COR-L47 (cell line): ENCODE measurements around the gene ROR2.
A peak's percentile ranks its signal among the peaks of the same experiment; 100 is the strongest.

Experiments
- DNase-seq: peaks from one replicate; lab custom pipeline; 2025; lab: John Stamatoyannopoulos, UW

ROR2 gene

DNA sequence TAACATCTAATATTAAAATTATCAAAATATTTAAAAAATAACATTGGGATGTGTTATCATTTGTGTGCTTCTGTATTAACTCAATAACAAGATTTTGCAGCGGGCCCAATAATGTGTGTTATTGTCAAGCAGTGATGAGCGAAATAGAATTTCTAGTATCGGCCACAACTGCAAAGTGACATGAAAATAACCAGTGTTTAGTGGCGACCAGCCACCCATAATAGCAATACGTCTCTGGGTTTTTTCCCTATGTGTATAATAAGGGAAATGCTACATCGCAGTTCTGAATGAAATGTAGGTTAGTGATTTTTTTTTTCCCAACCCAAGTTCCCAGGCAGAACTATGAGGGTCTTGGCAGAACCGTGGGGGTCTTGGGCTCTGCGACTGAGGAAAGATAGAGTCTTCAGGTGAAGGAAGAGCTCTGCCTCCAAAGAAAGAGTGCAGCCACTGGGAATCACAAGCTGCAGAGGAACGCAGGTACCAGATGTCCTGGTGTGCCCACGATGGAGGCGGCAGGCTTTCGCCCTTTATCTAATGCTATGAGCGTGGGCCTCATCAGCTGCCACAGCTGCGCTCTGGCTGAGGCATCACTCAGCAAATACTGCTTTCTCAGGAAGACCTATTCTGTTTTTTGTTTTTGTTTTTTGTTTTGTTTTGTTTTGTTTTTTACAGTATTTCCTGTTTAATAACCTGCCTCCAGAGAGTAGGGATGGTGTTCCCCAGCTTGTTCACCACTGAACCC lies 235.0 kb downstream of the ROR2 start:
- DNase-seq = no peak

GRCh38 chr9:91714020-91714806 lies 235.8 kb downstream of the ROR2 start:
- DNase-seq = no peak

DNA sequence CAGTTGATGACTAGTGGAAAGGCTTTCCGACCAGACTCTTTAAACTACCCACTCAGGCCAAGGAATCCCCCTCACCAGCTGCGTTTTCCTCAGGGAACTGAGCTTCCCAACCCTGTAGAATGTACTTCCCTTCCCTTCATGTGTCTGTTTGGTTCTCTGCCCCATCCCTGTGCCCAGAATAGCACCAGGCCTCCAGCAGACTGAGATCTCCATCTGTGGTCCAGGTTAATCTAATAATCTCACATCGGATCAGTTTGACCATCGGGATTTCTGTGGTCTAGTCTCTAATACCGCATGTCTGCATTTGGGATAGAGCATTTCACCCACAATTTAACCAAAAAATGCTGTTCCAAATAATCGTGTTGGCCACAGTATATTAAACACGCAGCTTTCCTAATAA lies 237.2 kb downstream of the ROR2 start:
- no peak for DNase-seq

- no peak for DNase-seq
These were observed 238.1 kb downstream of the ROR2 start for GRCh38 chr9:91711755-91712601.

- DNase-seq = no peak
These were observed 239.9 kb downstream of the ROR2 start for GRCh38 chr9:91710158-91710557.

GRCh38 chr9:91705386-91705785 lies 244.6 kb downstream of the ROR2 start:
- DNase-seq = no peak

GRCh38 chr9:91700475-91700874 lies 249.6 kb downstream of the ROR2 start:
- DNase-seq = no peak

GRCh38 chr9:91698266-91698665 lies 251.8 kb downstream of the ROR2 start:
- DNase-seq = no peak

DNA sequence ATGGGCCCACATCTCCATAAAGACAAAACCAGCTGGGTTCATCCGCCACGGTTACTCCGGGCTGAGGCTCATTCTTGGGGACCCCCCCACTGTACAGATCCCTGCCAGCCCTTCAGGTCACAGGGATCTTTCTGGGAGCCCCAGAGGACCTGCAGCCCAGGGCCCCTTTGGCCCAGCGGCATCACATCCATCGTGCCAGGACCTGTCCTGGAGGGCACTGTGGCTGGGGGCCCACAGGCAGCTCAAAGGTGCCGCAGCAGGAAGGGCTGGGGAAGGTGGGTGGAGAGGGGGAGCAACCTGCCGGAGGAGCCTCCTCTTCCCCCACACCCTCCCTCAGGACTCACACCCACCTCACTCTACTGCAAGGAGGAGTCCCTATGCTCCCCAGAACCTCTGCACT lies 252.8 kb downstream of the ROR2 start:
- no peak for DNase-seq

DNA sequence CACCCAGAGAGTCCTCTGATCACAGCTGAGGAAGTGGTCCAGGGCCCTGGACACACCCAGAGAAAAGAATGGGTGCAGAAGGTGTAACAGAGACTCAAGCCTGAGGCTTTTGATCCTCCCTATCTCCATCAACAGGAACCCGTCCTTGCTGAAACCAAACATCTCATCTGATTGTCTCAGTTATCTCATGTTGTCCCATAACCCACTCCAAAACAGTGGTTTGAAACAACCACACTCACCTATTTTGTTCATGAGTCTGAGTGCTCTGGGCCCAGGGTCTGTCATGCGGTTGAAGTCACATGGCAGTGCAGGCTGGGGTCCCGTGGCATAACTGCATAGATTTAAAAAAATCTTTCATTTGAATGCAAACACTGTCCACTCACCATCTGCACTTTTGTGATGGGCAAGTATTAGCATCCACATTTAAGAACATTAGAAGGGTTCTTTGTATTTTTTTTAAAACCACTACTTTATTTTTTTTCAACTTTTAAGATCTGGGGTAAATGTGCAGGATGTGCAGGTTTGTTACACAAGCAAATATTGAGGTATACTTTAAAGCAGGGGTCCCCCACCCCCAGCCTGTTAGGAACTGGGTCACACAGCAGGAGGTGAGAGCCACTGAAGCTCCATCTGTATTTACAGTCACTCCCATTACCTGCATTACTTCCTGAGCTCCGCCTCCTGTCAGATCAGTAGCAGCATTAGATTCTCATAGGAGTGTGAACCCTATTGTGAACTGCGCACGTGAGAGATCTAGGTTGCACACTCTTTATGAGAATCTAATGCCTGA lies 255.8 kb downstream of the ROR2 start:
- no peak for DNase-seq

- DNase-seq = no peak
These were observed 256.8 kb downstream of the ROR2 start for GRCh38 chr9:91693226-91693625.

GRCh38 chr9:91690540-91691249 lies 259.3 kb downstream of the ROR2 start:
- peak; percentile 47 for DNase-seq

GRCh38 chr9:91689006-91689405 lies 261.0 kb downstream of the ROR2 start:
- DNase-seq = no peak

DNA sequence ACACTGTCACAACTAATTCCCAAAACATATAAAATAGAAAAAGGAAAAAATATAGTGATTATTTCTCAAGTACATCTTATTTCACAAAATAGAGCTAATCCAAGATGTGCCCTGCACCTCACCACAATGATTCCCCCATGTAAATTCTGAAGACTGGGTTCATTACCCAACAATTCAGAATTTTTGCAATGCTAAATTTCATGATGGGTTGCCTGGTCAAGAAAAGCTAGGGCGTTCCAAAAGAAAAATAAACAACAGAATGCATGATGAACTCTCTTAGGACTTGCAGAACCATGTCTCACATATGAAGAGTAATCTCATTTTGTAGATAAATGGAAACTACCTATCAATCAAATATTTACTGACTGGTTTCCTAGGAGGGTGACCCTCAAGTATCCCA lies 266.8 kb downstream of the ROR2 start:
- DNase-seq = no peak

DNA sequence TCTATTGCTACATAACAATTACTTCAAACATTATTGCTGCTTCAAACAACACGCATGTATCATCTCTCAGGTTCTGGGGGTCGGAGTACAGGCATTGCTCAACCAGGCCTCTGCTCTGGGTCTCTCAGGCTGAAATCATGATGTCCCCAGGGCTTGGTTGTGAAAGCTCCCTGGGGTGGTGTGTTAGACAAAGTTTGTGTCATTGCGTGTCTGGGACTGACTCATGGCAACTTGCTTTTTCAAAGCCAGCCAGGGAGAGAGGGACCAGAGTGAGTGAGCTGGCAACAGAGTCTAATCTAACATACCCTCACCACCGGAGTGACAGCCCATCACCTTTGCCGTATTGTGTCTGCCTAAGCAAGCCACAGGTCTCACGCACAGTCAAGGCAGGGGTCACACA lies 267.2 kb downstream of the ROR2 start:
- no peak for DNase-seq

GRCh38 chr9:91681461-91682305 lies 268.3 kb downstream of the ROR2 start:
- peak; percentile 35 for DNase-seq

- DNase-seq = no peak
These were observed 269.0 kb downstream of the ROR2 start for GRCh38 chr9:91680998-91681397.

GRCh38 chr9:91680106-91680505 lies 269.9 kb downstream of the ROR2 start:
- DNase-seq = no peak

DNA sequence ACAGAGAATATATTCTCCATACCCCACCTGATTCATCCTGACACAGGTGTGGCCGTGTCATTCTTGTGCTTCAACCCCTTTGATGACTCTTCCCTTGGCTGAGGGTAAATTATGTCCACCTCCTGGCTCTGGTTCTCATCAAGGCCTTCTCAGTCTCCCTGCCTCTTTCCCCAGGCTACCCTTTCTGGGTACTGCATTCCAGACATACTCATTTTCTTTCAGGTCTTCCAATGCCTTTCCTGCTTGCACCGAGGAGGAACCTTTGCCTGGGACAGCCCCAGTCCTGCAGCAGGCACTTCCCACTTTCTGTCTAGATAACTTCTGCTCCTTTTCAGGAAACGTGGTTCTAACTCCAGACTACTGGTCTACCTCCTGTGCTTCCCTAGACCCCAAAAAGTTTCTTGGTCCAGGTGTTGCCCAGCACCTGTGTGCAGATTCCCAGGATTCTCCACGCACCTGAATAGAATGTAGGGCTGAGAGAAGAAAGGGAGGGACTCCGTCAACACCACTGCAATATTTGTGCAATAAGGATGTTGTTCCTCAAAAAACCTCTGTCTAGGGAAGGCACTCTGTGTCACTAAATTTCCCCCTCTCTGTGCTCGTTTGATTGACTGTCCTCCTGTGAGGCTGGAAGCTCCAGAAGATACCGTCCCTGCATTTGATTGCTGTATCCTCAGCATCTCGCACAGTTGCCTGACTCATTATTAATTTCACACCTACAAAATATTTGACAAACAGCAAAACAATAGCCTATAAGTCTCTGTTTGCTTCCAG lies 271.0 kb downstream of the ROR2 start:
- no peak for DNase-seq
